ENCODE results near the gene PPP4R3A. TPM values are rescaled to one million over a fixed set of nuclear protein-coding genes. Genes with fewer than 3 reads are reported as not detected.

Gene PPP4R3A
- total RNA-seq, 1 experiment from 2014 or later, result 148 TPM

Other genes with a start within 250 kb of the PPP4R3A start
- 46.6 and 52.4 TPM in 2 replicates for gene CCDC88C, start 92.5 kb downstream of the PPP4R3A start, total RNA-seq (2021)
- gene CATSPERB, start 221.8 kb upstream of the PPP4R3A start, total RNA-seq (2021), result 0.48 and 0.68 TPM in 2 replicates